HuH-7.5 (cell line): ENCODE results near the gene GPC3.
"Not testable (repeated sequence)": the region's sequence is repeated elsewhere in the genome, so short reads cannot be mapped to it uniquely, and the experiment has no call there.

Experiments
- DNase-seq: peaks from one replicate; pipeline ENCODE4 v3.0.0; 2011; ENCODE audit warnings: low spot score

GPC3 gene

DNA sequence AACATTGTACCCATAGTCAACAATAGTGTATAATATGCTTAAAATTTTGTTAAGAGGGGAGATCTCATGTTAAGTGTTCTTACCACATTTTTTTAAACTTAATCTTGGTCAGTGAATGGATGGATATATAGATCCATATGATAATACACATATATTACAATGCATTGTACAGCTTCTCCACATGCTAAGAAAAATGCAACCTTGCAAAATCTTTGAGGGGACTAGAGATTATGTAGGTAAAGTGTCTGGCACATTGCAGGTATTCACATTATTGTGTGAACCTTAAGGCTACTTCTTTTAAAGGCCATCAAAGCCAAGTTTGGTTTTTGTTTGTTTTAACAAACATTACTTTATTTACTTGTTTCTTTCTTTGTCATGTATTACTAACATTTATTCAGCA, 10.4 kb upstream of the GPC3 start:
- DNase-seq = no peak

DNA sequence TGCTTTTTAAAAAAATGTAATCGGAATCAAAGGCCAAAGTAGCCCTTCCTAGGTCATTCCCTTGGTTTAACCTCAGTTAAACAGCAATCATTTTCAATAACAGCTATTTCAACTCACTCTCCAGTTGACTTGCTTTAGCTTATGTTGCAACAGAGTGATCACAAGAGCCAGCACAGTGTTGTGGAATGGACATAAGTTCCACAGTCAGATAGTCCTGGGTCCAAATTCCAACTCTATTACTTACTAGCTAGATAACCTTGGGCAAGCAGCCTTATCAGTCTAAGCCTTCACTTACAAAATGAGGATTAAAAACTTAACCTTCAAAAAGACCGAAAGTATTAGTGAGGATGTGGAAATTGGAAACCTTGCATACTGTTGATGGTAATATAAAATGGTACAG, 9.2 kb upstream of the GPC3 start:
- DNase-seq = no peak

DNA sequence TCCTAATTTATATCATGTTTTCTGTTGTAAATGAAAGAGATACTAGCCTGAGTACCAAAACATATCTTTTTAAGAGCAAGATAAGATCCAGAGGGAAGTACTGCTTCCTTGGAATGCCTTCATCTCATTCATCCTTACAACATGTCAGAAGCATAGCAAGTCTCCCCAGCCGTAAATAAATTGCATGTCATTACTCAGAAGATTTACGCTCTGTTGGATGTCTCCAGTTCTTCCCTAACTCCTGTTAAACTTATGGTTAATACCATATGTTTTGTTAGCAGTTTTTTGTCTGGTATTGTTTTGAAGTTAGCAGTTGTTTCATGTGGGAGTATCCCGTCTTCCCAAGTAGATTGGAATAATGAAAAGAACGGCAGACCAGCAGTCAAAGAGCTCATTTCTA, 7.5 kb upstream of the GPC3 start:
- DNase-seq = no peak

DNA sequence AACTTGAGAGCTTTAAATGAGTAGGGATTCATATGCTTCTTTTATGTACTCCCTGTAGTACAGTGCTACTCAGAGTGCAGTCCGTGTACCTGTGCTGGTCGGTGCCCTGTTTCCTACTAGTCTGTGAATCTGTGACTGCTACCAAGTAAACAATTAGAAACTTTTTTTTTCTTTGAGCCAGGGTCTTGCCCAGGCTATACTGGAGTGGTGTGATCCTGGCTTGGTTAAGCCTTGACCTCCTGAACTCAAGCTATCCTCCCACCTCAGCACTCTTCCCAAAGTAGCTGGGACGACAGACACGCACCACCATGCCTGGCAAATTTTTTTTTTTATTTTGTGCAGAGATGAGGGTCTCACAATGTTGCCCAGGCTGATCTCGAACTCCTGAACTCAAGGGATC, 6.4 kb upstream of the GPC3 start:
- no peak for DNase-seq

DNA sequence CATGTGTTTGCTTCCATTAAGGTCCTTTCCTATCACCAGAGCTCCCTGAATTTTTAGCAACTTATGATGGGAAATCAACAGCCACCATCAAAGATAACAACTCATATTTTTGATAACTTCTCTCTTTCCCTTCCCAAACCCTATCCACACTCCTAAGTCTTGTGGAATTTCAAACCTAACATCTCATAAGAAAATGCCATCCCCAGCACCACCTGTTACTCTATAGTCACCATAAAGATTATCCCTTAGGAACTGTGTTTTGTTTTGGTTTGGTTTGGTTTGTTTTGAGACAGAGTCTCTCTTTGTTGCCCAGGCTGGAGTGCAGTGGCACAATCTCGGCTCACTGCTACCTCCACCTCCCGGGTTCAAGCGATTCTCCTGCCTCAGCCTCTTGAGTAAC, 5.7 kb upstream of the GPC3 start:
- DNase-seq = not testable (repeated sequence)

DNA sequence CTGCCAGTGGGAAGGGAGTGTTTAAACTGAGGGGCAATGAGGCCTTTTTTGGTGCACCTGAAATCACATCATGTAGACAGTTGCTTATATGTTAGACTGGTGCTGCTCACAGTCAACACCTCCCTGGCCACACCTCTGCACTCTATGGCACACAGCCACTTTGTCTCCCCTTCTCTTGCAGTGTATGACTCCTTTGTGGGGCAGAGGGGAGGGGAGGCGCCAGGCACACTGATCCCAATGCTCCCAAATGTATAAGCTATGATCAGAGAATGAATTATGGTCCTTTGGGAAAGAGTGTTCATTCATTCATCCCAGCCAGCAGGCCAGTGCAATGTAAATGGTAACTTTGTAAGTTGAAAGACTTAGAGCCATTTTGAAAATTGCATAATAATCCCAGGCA, 4.6 kb upstream of the GPC3 start:
- DNase-seq = no peak

DNA sequence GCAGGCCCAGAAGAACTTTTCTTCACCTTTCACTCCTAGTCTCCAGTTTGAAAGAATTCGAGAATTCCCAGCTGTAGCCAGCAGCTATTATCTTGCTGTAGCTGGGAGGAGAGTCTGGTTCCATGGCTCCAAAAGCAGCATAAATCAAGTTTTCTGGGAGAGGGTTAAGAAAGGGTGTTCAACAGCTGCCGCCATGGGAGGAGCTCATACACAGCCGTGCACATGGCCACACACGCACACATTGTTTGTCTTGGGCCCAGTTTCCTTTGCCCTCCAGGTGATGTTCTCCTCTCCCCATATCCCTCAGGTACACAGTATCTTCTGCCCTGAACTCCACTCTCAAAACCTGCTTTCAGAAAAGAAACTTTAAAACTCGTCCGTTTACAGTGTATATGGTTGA, 4.1 kb upstream of the GPC3 start:
- no peak for DNase-seq

DNA sequence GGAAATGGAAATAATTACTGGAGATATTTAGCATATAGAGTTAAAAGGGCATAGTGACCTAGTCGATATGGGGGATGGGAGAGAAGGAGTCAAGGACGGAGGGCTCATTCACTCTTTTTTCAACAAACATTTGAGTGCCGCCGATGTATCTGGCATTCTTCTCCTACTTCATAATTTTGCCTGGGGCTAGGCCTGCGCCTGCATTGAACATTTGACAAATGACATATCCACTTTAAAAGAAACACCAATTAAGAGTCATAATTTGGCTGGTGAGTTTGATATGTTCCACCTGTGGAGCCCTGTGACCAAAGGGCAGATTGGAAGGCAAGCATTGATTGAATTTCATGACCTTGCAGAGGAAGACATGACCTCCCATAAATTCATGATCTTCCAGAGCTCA, 2.6 kb upstream of the GPC3 start:
- no peak for DNase-seq

DNA sequence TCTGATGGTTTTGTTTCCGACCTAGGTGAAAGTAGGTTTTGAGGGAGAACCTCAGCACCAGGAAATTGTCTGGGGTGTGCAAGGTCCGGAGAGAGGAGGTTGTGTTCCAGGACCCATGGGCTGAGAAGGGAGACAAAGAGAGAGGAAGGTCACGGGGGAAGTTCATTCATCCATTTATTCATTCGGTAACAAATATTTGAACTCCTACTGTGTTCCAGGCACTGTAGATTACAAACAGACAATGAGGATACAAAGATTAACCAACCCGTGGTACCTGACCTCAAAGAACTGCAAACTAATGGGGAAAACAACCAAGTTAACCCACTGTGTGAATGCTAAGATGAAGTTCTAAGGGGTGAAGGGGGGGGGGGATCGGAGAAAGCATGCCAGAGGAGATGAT, 1.8 kb upstream of the GPC3 start:
- DNase-seq = no peak

DNA sequence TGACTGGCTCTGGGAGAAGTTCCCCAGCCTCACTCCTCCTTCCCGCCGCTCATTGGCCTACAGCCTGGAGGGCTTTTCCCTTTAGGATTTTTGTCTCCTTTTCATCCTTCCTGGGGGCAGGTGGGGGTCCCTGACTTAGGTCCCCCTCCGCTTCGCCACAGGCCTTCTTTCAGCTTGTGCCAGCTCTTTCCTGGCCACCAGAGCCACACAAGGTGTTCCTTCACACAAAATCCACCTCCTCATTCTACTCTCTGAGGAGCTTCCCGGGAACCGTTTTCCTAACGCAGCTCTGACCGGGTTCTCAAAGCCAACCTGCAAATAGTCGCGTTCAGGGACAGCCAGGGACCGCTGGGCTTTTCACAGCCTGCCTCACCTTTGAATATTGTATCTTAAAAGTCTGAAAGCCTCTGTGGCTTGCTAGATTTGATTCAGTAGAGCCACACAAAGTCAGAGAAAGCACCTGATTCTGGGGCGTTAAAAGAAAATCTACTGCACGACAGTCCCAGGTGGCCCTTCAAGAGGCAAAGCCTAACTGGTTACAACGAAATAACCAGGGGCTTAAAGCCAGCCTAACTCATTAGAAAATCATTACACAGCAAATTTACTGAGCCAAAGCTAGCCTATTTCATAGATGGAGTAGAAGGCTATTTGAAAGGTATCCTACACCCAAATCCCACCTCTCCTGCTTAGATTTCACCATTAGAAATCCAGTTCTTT, 731 bp upstream of the GPC3 start:
- no peak for DNase-seq

DNA sequence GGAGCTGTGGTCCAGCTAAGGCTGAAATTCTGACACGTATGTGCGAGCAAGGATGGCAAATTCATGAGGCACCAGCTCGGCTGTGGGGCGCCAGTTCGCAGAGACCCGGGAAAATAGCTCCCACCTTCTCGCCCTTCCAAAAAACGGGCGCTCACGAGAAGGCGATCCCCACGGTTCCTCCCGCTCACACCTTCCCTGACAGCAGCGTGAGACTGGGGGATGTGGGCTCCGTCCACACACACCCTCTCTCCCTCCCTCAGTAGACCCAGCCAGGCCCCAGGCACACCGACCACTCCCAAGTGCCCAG, 584 bp downstream of the GPC3 start:
- DNase-seq = no peak

DNA sequence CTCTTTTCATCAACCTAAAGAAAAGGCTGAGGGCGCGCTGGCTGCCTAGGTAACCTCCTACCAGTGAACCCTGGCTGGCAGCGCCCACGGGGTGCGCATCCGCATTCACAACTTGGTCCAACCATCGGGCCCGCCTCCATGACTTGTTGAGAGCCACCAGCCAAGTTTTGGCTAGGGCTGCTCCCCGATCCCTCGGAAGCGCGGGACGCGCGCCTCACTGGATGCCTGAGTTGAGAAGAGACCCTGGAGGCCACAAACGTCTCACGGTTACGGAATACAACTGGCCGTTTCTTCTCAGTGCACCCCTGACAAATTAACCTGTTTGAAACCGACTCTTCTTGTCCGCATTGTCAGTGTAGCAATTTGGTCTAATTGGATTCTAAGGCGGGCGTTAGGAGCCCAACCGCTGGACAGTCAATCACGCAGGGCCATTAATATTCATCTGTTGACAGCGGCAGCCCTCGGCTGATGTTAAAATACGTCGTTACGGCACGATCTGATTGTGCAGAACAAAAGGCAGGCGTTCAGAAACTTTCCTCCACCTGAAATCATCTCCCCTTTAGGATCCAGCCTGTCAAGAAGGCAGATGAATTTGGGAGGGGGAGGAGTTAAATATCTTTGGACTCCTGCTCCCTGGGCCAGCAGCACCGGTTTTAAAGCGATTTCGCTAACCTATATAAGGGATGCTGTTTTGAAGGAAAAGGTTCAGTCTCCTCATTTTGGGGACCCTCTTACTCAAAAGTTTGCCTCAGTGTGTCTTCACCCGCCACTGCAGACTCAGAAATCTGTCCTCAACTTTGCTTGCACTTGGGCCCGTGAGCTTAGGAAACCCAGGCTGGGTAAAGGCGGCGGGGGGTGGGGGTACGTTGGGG, 1.2 kb downstream of the GPC3 start:
- no peak for DNase-seq

DNA sequence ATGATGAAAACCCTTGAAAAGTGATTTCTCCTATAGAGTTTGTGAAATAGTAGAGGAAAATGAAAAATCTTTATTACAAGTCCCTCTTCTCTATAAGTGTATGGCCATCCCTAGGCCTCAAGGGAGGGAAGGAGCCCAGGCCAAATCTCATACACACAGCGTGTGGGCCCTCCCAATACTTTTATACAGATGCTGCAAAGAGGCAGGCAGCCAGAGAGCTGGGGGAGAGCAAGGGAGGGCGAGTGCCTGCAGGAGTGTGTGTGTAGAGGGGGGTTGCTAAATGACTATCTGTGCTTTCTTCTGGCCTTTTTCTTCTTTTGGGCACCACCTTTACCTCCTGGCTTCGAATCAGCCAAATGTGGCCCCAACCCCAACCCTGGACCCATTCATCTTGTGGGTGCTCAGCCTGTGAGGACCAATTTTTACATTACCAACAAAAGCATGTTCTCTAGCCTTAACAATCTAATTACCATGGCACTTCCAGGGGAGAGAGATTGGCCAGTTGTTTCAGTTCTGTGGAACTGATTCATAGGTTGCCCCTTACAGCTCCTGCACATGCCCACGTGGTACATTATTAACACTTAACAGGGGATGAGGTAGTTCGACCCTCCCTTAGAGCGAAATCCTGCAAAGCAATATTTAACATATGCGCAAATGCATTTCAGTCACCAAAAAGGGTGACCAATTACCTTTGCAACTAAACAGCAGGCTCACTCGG, 2.0 kb downstream of the GPC3 start:
- no peak for DNase-seq

DNA sequence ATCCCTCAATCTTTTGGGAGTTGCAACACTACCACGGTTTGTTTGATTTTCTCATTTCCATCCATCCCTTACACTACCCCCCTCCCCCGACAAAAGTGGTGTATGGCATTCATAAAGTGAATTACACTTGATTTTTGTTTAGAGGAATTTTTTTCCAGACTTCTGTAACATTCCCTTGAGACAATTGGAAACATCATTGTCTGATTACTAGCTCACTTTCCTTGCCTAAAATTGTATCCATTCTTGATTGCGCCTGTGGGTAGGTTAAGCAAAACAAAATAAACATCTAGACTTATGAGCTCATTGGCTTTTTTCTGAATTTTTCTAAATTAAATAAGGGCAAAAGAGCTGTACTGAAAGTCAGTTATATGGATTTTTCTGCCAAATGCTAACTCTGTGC, 3.5 kb downstream of the GPC3 start:
- no peak for DNase-seq

DNA sequence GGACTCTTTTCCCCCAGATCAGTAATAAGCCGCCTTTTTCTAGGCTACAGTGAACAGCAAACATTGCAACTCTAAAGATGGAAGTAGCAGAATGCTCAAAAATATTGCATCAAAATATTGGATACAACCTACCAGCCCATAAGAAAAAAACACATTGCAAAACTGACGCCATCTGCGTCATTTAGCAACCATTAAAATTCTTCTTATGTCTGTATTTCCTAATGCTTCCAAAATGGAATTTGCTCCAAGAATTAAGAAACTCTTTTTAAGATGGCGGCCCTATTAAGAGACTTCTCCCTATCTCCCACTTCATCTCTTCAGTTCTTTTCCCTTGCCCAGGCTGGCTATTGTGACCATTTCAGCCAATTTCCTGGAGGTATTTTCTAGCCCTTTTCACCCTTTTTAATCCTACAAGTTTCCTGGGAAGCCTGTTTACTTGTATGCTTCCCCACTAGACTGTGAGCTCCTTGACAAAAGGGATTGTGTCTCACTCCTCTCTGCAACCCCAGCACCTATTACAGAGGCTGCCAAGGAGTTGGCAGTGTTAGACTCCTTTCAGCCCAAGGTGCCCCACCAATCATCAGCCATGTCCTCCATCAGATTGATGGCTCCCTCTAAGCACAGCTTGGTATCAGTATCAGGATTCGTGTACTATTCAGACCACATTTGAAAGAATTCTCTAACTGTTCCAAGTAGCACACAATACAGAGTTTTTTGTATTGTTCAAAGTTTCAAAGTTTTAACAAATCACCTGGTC, 4.4 kb downstream of the GPC3 start:
- DNase-seq = no peak

DNA sequence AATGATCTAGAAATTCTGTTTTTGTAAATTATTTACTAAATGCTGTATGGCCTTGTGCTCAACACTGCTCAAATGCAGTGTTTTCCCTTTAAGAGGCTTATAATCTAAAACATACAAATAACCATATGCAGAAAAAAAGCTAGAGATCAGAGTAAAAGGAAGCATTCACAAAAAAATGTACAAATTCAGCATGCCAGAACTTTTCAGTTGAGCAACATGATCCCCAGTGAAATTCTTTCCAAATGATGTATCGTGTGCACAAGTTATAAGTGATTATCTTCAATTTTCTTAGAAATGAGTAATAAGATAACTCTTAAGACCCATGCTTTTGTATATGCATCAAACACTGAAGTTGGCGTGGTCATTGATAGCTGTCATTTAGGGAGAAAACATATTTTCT, 5.0 kb downstream of the GPC3 start:
- DNase-seq = no peak

DNA sequence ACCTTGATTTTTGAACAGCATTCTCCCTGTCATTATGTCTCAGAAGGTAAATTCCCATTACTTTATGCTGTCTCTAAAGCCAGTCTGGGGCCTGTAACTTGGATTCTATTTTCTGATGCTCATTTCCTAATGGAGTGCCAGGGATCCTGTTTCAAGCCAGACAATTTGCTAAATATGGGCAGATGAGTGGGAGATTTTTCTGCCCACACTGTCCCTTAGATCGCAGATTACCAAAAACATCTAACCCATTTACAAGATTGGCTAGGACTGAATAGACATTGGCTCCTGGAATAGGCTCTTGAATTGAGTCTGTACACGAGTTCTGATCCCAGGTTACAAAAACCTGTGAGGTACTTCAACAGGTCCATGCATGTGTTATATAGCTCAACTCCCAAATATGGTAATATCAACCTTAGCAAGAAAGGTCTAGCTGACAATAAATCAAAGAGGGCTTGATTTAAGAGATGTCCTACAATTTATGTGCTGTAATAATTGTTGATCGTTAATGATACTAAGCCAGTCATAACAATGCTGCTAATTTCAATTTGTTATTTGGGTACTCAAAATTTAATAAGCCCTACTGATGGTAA, 5.7 kb downstream of the GPC3 start:
- no peak for DNase-seq

DNA sequence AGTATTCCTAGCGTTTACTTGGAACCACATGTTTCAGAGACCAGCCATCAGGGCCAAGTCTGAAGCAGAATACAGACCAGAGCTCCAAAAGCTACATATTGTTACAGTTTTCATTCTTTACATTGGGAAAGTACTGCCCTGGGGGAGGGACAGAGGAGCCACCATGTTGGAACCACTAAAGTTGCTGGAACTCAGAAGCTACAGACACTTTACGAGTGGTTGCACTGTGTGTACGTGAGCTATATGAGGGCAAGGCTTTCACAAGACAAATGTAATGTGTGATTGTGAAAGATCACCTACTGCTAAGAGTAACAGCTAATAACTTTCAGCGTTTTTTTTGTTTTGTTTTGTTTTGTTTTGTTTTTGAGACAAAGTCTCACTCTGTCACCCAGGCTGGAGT, 11.7 kb downstream of the GPC3 start:
- DNase-seq = no peak

DNA sequence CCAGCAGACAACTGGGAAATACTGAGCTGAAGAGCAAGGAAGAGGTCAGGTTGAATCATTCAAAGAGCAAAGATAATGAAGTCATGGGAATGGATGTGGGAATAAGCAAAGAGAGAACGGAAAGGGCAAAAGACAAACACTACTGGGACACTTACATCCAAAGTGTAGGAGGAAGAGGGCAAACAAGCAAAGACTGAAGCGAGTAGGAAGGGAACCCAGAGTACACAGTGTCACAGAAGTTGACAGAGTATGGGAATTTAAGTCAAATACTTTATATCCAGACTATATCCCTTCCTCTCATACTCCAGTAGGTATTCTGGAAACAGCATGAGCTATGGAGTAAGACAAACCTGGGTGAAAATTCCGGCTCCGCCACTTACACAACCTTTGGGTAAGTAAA, 12.5 kb downstream of the GPC3 start:
- no peak for DNase-seq

DNA sequence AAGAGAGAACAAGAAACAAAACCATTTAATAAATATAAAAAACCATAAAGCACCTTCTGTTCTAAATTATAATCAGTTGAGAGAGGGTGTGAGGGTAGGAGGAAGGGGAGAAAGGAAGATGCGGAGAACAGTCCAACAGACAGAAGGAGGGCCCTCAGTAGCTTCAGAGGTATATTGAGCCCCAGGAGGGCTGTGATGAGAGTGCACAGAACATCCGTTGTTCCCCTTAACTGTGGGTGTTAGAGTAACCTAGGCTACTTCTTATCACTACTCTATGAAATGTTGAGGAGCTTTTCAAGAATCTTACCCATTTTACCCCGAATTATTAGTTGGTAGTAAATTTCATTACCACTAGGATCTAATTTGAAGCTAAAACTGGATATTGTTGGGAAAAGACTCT, 13.8 kb downstream of the GPC3 start:
- DNase-seq = no peak

DNA sequence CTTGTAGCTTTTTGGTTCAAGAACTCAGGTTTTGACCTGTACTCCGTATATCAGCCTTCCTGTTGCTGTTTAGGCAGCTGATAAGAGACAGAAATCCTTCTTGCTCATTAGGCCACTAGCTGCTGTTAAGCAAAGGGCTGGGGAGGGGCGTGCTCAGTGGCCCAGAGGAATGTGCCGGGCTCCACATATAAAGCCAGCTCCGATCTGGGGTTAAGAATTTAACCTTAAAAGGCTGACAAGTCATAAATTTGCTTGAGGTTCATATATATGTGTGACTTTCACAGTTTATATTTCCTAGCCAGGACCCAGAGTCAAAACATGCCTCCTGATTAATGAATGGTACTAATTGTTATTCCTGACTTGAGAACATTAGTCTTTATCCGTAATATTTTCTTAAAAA, 15.3 kb downstream of the GPC3 start:
- DNase-seq = no peak

DNA sequence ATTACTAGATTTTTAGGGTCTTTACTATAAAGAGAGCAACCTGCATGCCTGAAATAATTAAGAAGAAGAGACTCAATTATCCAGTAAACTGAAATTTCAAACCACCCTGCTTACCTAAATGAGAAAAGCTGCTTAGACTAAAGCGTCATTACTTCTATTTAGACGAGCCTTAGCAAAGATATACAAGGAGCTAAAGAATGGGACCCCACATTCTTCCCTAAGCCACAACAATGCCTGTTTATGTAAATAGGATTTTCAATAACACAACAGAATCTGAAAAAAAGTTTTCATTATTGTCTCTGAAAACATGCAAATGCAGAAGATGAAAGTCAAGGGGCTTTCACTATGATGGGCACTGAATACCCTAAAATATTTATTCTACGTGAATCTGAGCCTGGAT, 16.2 kb downstream of the GPC3 start:
- DNase-seq = no peak
